NCI-H1930 (cell line): Measurements from ENCODE around the gene SERPINC1.
"Not testable (repeated sequence)": the region's sequence is repeated elsewhere in the genome, so short reads cannot be mapped to it uniquely, and the experiment has no call there.

Experiments
- DNase-seq, 2 experiments: peaks; one replicate each; lab custom pipeline; 2025; lab: John Stamatoyannopoulos, UW

Gene SERPINC1

GRCh38 chr1:173889885-173890284, 27.2 kb downstream of the SERPINC1 start:
- DNase-seq = no peak

GRCh38 chr1:173888749-173889148, 28.4 kb downstream of the SERPINC1 start:
- DNase-seq = no peak

GRCh38 chr1:173887627-173888026, 29.5 kb downstream of the SERPINC1 start:
- no peak for DNase-seq

GRCh38 chr1:173886746-173887611, 30.1 kb downstream of the SERPINC1 start:
- no peak for DNase-seq

- no peak for DNase-seq
These were observed 32.4 kb downstream of the SERPINC1 start for GRCh38 chr1:173884701-173885100.

- not testable (repeated sequence) for DNase-seq
These were observed 36.0 kb downstream of the SERPINC1 start for GRCh38 chr1:173881117-173881516.

- no peak for DNase-seq
These were observed 38.9 kb downstream of the SERPINC1 start for GRCh38 chr1:173878251-173878650.

- no peak for DNase-seq
These were observed 40.4 kb downstream of the SERPINC1 start for GRCh38 chr1:173876732-173877131.

- DNase-seq = no peak
These were observed 45.6 kb downstream of the SERPINC1 start for GRCh38 chr1:173871500-173871899.

- DNase-seq = no peak
These were observed 46.0 kb downstream of the SERPINC1 start for GRCh38 chr1:173871091-173871490.

- DNase-seq = no peak
These were observed 46.7 kb downstream of the SERPINC1 start for GRCh38 chr1:173870252-173871075.

GRCh38 chr1:173869021-173869359, 48.1 kb downstream of the SERPINC1 start:
- no peak for DNase-seq

- peak; percentile 77 to 83 for DNase-seq
These were observed 48.7 kb downstream of the SERPINC1 start, which contains the start of gene ZBTB37 for GRCh38 chr1:173868266-173869020. TSS of gene ZBTB37 (plus strand) at chr1:173868380. CDS start at chr1:173870226, 1,846 bp downstream.

- peak; percentile 98 to 99 for DNase-seq
These were observed 49.3 kb downstream of the SERPINC1 start, which contains the start of gene GAS5 for GRCh38 chr1:173867753-173868265. TSS of gene GAS5 (minus strand) at chr1:173867989.

- DNase-seq = no peak
These were observed 49.9 kb downstream of the SERPINC1 start for GRCh38 chr1:173867141-173867752.

- DNase-seq = no peak
These were observed 50.6 kb downstream of the SERPINC1 start for GRCh38 chr1:173866413-173867115.

GRCh38 chr1:173865468-173866164, 51.5 kb downstream of the SERPINC1 start:
- no peak for DNase-seq

- no peak for DNase-seq
These were observed 52.8 kb downstream of the SERPINC1 start for GRCh38 chr1:173864179-173864867.
